GM12864 (cell line): Measurements from ENCODE around the gene PPHLN1.

Source experiments
- DNase-seq: peaks from one replicate; pipeline ENCODE4 v3.0.0-alpha.2; 2011; ENCODE audit warnings: low read depth
- H3K4me3 ChIP-seq: 2 replicates; pipeline ENCODE4 v1.5.1; 2011; ENCODE audit warnings: mild to moderate bottlenecking, low read depth, low read length, control low read depth
- CTCF ChIP-seq: IDR thresholded peaks from 2 replicates; pipeline ENCODE4 v1.5.1; 2011; ENCODE audit warnings: low read depth, mild to moderate bottlenecking, moderate library complexity, low read length, control low read depth, inconsistent platforms; ENCODE audit errors: missing control alignments

PPHLN1 gene

GRCh38 chr12:42296503-42297109 lies 29.4 kb upstream of the PPHLN1 start:
- no peak overlapping the region for H3K4me3 ChIP-seq
- peak; percentile 66 for TF ChIP-seq CTCF

GRCh38 chr12:42298887-42299286 lies 27.1 kb upstream of the PPHLN1 start:
- DNase-seq = no peak
- H3K4me3 ChIP-seq = no peak overlapping the region; the same call in 1 of the 2 replicates
- TF ChIP-seq CTCF = no peak

More at GRCh38 chr12:42296503-42297109, 29.4 kb upstream of the PPHLN1 start:
- DNase-seq = no peak

- no peak for TF ChIP-seq CTCF
- DNase-seq = peak; percentile 95
- peak overlapping the region; percentile 30; the same call in 1 of the 2 replicates for H3K4me3 ChIP-seq
Observed at GRCh38 chr12:42299392-42300308, 26.3 kb upstream of the PPHLN1 start.

- no peak for DNase-seq
- no peak overlapping the region for H3K4me3 ChIP-seq
- TF ChIP-seq CTCF = no peak
Observed at GRCh38 chr12:42306297-42306696, 19.7 kb upstream of the PPHLN1 start.

- TF ChIP-seq CTCF = no peak
- no peak for DNase-seq
- no peak overlapping the region for H3K4me3 ChIP-seq
Observed at GRCh38 chr12:42308390-42308789, 17.6 kb upstream of the PPHLN1 start.

- TF ChIP-seq CTCF = no peak
- DNase-seq = no peak
Observed at GRCh38 chr12:42309996-42310395, 16.0 kb upstream of the PPHLN1 start.

More at GRCh38 chr12:42309996-42310395, 16.0 kb upstream of the PPHLN1 start:
- no peak overlapping the region for H3K4me3 ChIP-seq
